NT2/D1 (cell line): ENCODE data around the gene ZNF544.

Experiments
- YY1 ChIP-seq: IDR thresholded peaks from 2 replicates; pipeline ENCODE4 v1.6.1; 2011; ENCODE audit not compliant: insufficient read length, insufficient read depth
- ZNF274 ChIP-seq: IDR thresholded peaks from 2 replicates; pipeline ENCODE4 v1.6.1; 2011; ENCODE audit warnings: mild to moderate bottlenecking, low read depth, low read length

GRCh38 chr19:58209577-58209976 lies 19.1 kb upstream of the ZNF544 start:
- TF ChIP-seq YY1 (no peak), ZNF274 (no peak)
